GM13976 (cell line): Measurements from ENCODE around the gene PSTPIP1.
A peak's percentile ranks its signal among the peaks of the same experiment; 100 is the strongest.

Source experiments
- DNase-seq: peaks from one replicate; pipeline ENCODE4 v3.0.0; 2012; ENCODE audit warnings: low spot score
- CTCF ChIP-seq: IDR thresholded peaks from 2 replicates; pipeline ENCODE4 v1.5.1; 2012; ENCODE audit warnings: borderline replicate concordance, mild to moderate bottlenecking; ENCODE audit not compliant: insufficient read depth; ENCODE audit errors: extremely low read depth, missing control alignments, control extremely low read depth
- in situ Hi-C: fragments of 300-500 bp; cut with MboI; formaldehyde crosslinking; loops from one replicate; pipeline ENCODE4 v1.12.0; 2022; ENCODE audit warnings: low sequenced_read_pairs, mixed read lengths, inconsistent platforms; ENCODE audit not compliant: unreplicated experiment

The PSTPIP1 gene

GRCh38 chr15:77069521-77070121, 74.7 kb downstream of the PSTPIP1 start:
- DNase-seq = no peak
- TF ChIP-seq CTCF = no peak
- in situ Hi-C loops = no loop called here

- no peak for DNase-seq
- in situ Hi-C loops = no loop called here
- no peak for TF ChIP-seq CTCF
Measured at GRCh38 chr15:77070180-77070494, 75.2 kb downstream of the PSTPIP1 start.

- in situ Hi-C loops = no loop called here
- TF ChIP-seq CTCF = no peak
Measured at GRCh38 chr15:77070495-77071304, 75.8 kb downstream of the PSTPIP1 start, which contains the start of gene TSPAN3. TSPAN3 (minus strand) TSS chr15:77071109; CDS start chr15:77070954, 155 bp downstream.

GRCh38 chr15:77071305-77072223, 76.6 kb downstream of the PSTPIP1 start:
- no peak for TF ChIP-seq CTCF
- no peak for DNase-seq
- in situ Hi-C loops = no loop called here

More at GRCh38 chr15:77070495-77071304, 75.8 kb downstream of the PSTPIP1 start, which contains the start of gene TSPAN3:
- DNase-seq = peak; percentile 95

GRCh38 chr15:77074350-77074749, 79.4 kb downstream of the PSTPIP1 start:
- no peak for DNase-seq
- in situ Hi-C loops = no loop called here

More at GRCh38 chr15:77074350-77074749, 79.4 kb downstream of the PSTPIP1 start:
- TF ChIP-seq CTCF = no peak
